Rectal smooth muscle tissue (tissue), 1 donor: ENCODE data around the gene SMPD4.
"Not testable (repeated sequence)": the region's sequence is repeated elsewhere in the genome, so short reads cannot be mapped to it uniquely, and the experiment has no call there.

Experiments used
- H3K27ac ChIP-seq: one replicate; pipeline ENCODE4 v1.7.0; 2013; ENCODE audit warnings: low read depth, low read length, inconsistent platforms
- H3K27me3 ChIP-seq: one replicate; pipeline ENCODE4 v1.7.0; 2013; ENCODE audit warnings: low read length; ENCODE audit not compliant: control insufficient read depth, insufficient read depth
- H3K36me3 ChIP-seq: one replicate; pipeline ENCODE4 v1.7.0; 2013; ENCODE audit warnings: low read length; ENCODE audit not compliant: control insufficient read depth, insufficient read depth
- H3K4me1 ChIP-seq: one replicate; pipeline ENCODE4 v1.7.0; 2013; ENCODE audit warnings: low read length; ENCODE audit not compliant: control insufficient read depth, insufficient read depth
- H3K4me3 ChIP-seq: one replicate; pipeline ENCODE4 v1.7.0; 2013; ENCODE audit warnings: low read length
- H3K9ac ChIP-seq: one replicate; pipeline ENCODE4 v1.7.0; 2013; ENCODE audit warnings: low read length

SMPD4 gene

DNA sequence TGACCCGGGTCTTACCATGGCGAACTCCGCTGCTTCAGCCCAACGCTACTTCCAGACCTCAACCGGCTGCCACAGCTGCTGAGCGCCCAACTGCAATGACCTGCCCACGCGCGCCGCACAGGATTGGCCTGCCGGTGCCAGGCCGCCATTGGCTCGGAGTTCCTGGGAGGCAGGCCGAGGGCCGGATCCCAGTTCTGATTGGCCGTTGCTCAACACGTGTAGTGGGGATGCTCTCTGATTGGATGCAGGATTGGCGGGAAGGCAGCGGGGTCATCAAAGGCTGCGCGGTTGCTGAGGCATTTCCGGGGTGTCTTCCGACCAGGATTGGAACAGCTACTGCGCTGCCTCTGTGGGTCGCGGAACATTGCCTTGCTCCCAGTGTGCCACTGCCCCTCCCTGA is 16.9 kb upstream of the SMPD4 start, which contains the start of gene TUBA3E:
Gene TUBA3E (minus strand): TSS at position 97 of the 400 bp plus-strand sequence. CDS start 79 bp downstream, at position 18.
- no peaks in the 10 kb centered on the region for H3K27me3 ChIP-seq
- no peak within 1 kb of the TSS for H3K27ac ChIP-seq
- no peaks in the 10 kb centered on the region for H3K36me3 ChIP-seq
- H3K4me3 ChIP-seq, result no peak within 1 kb of the TSS
- H3K9ac ChIP-seq, result no peak within 1 kb of the TSS
- no peaks in the 10 kb centered on the region for H3K4me1 ChIP-seq

DNA sequence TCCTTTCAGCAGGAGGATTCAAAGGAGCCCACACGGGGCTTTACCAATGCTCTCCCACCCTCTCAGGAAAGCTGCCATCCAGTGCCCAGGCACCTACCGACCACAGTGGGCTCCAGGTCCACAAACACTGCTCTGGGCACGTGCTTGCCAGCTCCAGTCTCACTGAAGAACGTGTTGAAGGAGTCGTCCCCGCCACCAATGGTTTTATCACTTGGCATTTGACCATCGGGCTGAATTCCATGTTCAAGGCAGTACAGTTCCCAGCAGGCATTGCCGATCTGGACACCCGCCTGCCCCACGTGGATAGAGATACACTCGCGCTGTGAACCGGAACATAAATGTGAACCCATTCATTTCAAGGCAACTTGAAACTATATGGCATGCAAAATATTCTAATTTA is 14.7 kb upstream of the SMPD4 start:
- H3K27me3 ChIP-seq, result not testable (repeated sequence)

DNA sequence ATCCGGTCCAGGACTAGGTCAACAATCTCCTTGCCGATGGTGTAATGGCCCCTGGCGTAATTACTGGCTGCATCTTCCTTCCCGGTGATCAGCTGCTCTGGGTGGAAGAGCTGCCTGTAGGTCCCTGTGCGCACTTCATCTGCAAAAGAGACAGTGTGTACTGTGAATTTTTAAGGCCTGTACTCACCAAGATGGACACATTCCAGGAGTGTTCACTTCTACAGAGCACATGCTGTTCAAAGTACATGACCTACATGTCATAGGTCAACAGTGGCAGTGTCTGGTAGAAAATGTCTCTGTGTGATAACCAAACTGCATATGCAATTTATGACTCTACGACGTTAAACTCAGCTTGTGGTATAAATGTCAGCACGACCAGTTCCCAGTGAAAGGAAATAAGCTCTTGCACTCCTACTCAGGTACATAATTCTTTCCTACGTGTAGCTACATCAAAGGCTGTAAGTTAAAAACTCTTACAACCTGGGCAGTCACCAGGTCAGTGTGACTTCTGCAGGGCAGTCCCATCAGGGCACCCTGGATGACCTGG is 13.8 kb upstream of the SMPD4 start:
- H3K27ac ChIP-seq, H3K9ac ChIP-seq, H3K27me3 ChIP-seq, H3K4me3 ChIP-seq, H3K4me1 ChIP-seq, H3K36me3 ChIP-seq: not testable (repeated sequence)

More for the DNA sequence above, 14.7 kb upstream of the SMPD4 start:
- not testable (repeated sequence) for H3K27ac ChIP-seq, H3K4me3 ChIP-seq, H3K4me1 ChIP-seq, H3K9ac ChIP-seq, H3K36me3 ChIP-seq

DNA sequence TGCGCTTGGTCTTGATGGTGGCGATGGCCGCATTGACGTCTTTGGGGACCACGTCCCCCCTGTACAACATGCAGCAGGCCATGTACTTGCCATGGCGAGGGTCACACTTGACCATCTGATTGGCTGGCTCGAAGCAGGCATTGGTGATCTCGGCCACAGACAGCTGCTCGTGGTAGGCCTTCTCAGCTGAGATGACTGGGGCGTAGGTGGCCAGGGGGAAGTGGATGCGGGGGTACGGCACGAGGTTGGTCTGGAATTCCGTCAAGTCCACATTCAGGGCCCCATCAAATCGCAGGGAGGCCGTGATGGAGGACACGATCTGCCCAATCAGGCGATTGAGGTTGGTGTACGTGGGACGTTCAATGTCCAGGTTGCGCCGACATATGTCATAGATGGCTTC is 12.4 kb upstream of the SMPD4 start:
- not testable (repeated sequence) for H3K4me1 ChIP-seq, H3K27ac ChIP-seq, H3K4me3 ChIP-seq, H3K27me3 ChIP-seq, H3K9ac ChIP-seq, H3K36me3 ChIP-seq

DNA sequence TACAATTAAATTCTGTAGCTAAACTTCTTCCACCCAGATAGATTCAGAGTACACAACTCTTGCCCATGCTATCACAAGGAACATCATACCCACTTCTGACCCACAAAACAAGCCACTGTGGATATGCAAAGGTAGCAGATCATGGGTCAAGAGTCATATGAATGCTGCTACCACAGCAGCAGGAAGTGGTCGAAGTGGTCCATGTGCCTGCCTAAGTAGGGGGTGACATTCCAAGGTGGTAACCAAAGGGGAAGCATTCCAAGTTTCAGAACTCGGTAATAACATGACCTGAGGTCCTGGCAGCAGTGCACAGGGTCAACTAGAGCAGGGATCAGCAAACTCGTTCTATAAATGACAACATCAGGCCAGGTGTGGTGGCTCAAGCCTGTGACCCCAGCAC is 11.0 kb upstream of the SMPD4 start:
- not testable (repeated sequence) for H3K9ac ChIP-seq, H3K27ac ChIP-seq, H3K27me3 ChIP-seq, H3K4me3 ChIP-seq, H3K36me3 ChIP-seq, H3K4me1 ChIP-seq

DNA sequence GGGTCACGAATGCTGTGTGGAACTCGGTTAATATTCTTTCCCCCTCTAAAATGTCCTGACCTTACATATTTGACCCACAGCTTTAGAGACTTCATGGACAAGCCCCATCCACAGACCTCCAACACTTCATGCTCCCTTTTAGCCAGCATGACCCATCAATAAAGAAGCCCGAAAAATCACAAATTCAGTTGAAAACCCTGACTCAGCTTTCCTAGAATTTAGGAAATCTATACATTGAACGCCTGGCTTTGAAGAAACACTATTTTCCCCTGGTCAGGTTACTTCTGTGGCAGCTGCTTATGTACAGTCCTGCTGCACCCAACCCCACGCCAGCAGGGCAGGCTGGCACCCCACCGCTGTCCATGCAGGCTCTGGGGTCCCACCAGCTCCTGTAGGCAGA is 9.9 kb upstream of the SMPD4 start:
- H3K4me1 ChIP-seq, H3K9ac ChIP-seq, H3K36me3 ChIP-seq, H3K27me3 ChIP-seq, H3K4me3 ChIP-seq, H3K27ac ChIP-seq: not testable (repeated sequence)

DNA sequence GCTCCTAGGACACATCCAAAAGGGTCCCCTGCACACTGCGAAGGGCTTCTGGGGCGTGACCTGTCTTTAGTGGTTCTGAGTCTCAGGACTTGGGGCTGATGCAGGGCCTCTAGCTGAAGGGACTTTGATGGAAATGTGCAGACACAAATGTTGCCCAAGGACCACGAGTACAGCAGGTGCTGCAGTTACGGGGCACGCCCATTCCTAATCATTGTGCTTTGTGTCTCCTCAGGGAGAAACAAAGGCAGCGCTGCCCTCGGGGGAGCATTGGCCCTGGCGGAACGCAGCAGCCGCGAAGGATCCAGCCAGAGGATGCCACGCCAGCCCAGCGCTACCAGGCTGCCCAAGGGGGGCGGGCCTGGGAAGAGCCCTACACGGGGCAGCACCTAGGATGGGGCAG is 8.8 kb upstream of the SMPD4 start:
- no peak overlapping the region for H3K9ac ChIP-seq
- H3K4me3 ChIP-seq, result no peak overlapping the region
- no peaks in the 10 kb centered on the region for H3K4me1 ChIP-seq
- no peaks in the 10 kb centered on the region for H3K27me3 ChIP-seq
- H3K36me3 ChIP-seq, result peaks cover 2% of the 10 kb centered on the region
- H3K27ac ChIP-seq, result no peak overlapping the region

DNA sequence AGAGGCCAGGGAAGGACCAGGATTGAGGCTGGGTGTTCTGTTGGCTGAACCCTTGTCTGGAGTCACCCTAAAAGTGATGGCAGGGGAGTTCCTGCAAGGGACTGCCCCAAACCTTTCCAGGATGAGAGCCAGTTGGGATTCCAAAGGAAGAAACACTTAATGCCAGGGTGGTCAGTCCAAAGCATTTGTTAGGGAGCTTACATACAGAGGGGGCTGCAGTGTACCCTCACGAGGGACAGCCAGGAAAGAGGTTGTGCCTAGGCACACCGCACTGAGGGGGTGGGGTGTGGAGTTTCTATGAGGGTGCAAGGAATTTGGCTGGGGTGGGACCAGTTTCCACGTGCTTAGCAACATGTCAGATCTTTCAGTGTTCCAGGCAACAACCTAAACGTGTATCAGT is 7.6 kb upstream of the SMPD4 start:
- H3K36me3 ChIP-seq, H3K4me3 ChIP-seq, H3K27ac ChIP-seq, H3K27me3 ChIP-seq, H3K9ac ChIP-seq, H3K4me1 ChIP-seq: not testable (repeated sequence)

DNA sequence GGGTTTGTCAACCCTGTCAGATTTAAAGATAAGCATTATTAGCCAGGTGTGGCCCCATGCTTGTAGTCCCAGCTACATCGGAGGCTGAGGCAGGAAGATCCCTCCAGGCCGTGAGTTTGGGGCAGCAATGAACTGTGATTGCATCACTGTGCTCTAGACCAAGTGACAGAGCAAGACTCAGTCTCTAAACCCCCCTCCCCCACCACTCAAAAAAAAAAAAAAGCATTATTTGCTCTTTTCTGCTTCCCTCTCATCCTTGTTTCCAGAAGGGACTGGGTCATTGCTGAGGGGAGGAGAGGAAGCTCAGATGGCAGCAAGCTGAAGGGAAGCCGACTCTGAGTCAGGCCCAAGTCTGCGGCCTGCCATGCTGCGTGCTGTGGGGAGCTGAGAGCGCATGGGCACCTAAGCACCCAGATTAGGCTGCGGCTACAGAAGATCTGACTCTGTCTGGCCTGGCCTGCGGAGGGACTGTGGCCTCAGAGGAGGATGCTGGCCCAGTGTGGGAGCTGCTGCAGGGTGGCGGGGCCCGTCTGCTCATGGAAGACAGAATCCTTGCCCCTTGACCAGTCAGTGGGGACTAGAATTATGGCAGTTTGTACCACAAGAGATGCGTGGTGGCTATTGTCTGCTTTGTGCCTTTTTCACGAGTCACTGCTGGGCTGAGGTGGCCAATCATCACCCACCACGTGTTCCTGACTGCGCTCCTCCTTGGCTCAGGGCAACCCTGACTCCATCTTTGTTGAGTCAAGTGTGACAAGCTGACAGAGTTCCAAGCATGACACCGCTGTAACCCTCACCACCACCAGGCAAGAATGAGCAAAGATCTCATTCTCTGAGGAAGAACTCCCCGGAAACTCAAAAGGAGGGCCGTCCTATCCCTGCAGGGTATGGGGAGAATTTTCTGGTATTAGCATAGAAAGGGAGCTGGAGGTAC is 6.7 kb upstream of the SMPD4 start:
- H3K27me3 ChIP-seq, H3K4me1 ChIP-seq, H3K27ac ChIP-seq, H3K36me3 ChIP-seq, H3K4me3 ChIP-seq, H3K9ac ChIP-seq: not testable (repeated sequence)

DNA sequence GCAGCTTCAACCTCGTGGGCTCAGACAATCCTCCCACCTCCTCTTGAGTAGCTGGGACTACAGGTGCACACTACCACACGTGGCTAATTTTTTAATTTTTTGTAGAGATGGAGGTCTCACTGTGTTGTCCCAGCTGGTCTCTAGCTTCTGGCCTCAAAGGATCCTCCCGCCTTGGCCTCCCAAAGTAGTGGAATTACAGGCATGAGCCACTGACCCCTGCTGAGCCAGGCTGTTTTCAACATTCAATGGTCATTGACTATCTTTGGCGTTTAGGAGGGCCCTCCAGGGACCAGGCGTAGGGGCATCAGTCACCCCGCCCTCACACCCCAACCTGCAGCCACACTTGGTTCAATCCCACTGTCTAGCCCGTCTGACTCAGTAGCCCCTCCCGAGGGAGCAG is 5.9 kb upstream of the SMPD4 start:
- H3K36me3 ChIP-seq, result peaks cover 2% of the 10 kb centered on the region
- H3K27me3 ChIP-seq, result no peaks in the 10 kb centered on the region
- H3K9ac ChIP-seq, result no peak overlapping the region
- no peak overlapping the region for H3K27ac ChIP-seq
- H3K4me3 ChIP-seq, result no peak overlapping the region
- peaks cover 4% of the 10 kb centered on the region for H3K4me1 ChIP-seq

DNA sequence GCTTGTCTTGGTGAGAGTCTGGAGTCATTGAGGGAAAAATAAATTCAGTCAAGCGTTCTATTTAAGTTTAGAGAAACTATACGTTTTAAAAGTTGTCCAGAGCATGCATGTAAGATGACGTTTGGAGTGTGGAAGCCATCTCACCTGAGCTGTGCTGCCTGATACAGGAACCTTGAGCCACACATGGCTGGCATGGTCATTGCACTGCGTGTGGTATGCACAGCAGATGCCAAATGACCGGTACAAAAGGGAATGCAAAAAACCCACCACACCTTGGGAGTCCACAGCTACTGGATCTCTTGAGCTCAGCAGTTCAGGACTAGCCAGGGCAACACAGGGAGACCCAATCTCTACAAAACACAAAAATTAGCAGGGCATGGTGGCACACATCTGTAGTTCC is 5.0 kb upstream of the SMPD4 start:
- no peaks in the 10 kb centered on the region for H3K27me3 ChIP-seq
- H3K4me3 ChIP-seq, result no peak overlapping the region
- peaks cover 2% of the 10 kb centered on the region for H3K36me3 ChIP-seq
- H3K4me1 ChIP-seq, result peaks cover 4% of the 10 kb centered on the region
- H3K9ac ChIP-seq, result no peak overlapping the region
- no peak overlapping the region for H3K27ac ChIP-seq

DNA sequence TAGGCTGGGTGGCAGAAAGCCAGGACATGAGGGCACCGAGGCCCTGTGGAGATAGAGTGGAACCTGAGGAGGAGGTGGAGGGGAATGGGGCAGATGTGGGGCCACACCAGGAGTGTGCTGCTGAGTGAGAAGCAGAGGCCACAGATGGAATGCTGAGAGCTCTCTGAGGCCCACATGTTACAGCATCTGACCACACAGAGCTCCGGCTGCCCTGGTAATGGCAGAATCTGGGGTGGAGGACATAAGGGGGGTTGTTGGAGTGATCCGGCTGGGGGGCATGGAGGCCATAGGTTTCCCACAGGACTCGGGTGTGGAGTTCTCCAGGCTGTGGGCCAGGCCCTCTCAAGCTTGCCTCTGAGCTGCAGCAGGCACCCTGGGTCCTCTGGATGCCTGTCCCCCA is 4.5 kb upstream of the SMPD4 start:
- Histone ChIP-seq H3K27me3 (no peaks in the 10 kb centered on the region), H3K4me3 (no peak overlapping the region), H3K27ac (no peak overlapping the region), H3K36me3 (no peaks in the 10 kb centered on the region), H3K4me1 (peaks cover 4% of the 10 kb centered on the region), H3K9ac (no peak overlapping the region)

DNA sequence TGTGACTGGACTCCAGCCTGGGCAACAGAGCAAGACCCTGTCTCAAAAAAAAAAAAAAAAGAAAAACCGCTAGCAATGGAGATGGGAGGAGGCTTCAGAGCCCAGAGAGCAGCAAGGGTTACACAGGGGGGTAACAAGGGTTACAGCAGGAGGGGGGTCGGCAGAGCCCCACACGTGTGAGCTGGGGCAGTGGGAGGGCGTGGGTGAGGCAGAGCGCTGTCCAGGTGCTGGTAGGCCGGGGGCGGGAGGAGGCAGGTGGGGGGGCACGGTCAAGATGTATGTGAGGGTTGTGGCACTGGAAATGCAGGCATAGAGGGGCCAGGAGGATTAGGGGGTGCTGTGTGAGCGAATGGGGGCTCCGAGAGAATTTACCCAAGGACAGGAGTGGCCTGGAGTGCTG is 4.0 kb upstream of the SMPD4 start:
- H3K27ac ChIP-seq, result no peak overlapping the region
- no peaks in the 10 kb centered on the region for H3K36me3 ChIP-seq
- no peak overlapping the region for H3K4me3 ChIP-seq
- H3K9ac ChIP-seq, result no peak overlapping the region
- H3K27me3 ChIP-seq, result no peaks in the 10 kb centered on the region
- H3K4me1 ChIP-seq, result peaks cover 4% of the 10 kb centered on the region
